HG03342 (cell line): ENCODE measurements around the gene C1QTNF8.
"Not testable (repeated sequence)": the region's sequence is repeated elsewhere in the genome, so short reads cannot be mapped to it uniquely, and the experiment has no call there.

Experiments
- ATAC-seq: cut with Tn5 transposase; IDR thresholded peaks from one replicate; pipeline ENCODE4 v1.9.1; 2021; ENCODE audit warnings: mild to moderate bottlenecking, moderate library complexity; ENCODE audit not compliant: unreplicated experiment

C1QTNF8 gene

GRCh38 chr16:1094601-1095449, 1.2 kb downstream of the C1QTNF8 start:
- ATAC-seq, result no peak

GRCh38 chr16:1094124-1094479, 1.9 kb downstream of the C1QTNF8 start:
- ATAC-seq, result no peak

- no peak for ATAC-seq
Observed at GRCh38 chr16:1093284-1094123, 2.5 kb downstream of the C1QTNF8 start.

GRCh38 chr16:1092685-1093283, 3.3 kb downstream of the C1QTNF8 start:
- ATAC-seq, result not testable (repeated sequence)

GRCh38 chr16:1091992-1092552, 4.0 kb downstream of the C1QTNF8 start:
- no peak for ATAC-seq

- ATAC-seq, result no peak
Observed at GRCh38 chr16:1090620-1091587, 5.1 kb downstream of the C1QTNF8 start.

GRCh38 chr16:1089822-1090619, 6.0 kb downstream of the C1QTNF8 start:
- ATAC-seq, result no peak

GRCh38 chr16:1089439-1089821, 6.6 kb downstream of the C1QTNF8 start:
- no peak for ATAC-seq

- no peak for ATAC-seq
Observed at GRCh38 chr16:1088295-1089170, 7.5 kb downstream of the C1QTNF8 start.

- not testable (repeated sequence) for ATAC-seq
Observed at GRCh38 chr16:1086443-1086842, 9.6 kb downstream of the C1QTNF8 start.

GRCh38 chr16:1084971-1085370, 11.1 kb downstream of the C1QTNF8 start:
- no peak for ATAC-seq

- no peak for ATAC-seq
Observed at GRCh38 chr16:1082952-1083675, 12.9 kb downstream of the C1QTNF8 start.

- no peak for ATAC-seq
Observed at GRCh38 chr16:1082266-1082951, 13.6 kb downstream of the C1QTNF8 start.

- no peak for ATAC-seq
Observed at GRCh38 chr16:1081734-1082265, 14.2 kb downstream of the C1QTNF8 start.

GRCh38 chr16:1080801-1081733, 15.0 kb downstream of the C1QTNF8 start:
- ATAC-seq, result no peak
